ENCODE results near the gene ENTHD1. TPM values are rescaled to one million over a fixed set of nuclear protein-coding genes. Genes with fewer than 3 reads are reported as not detected.

ENTHD1 gene
- polyA plus RNA-seq, 1 donor from 2014 or later, result not detected

GRCh38 chr22:39806109-39806508 lies 87.5 kb downstream of the ENTHD1 start:
- H3K4me3 ChIP-seq (ENCODE audit: low read length), result no peak overlapping the region
- H3K27ac ChIP-seq (ENCODE audit: low read length), result no peak overlapping the region
- H3K36me3 ChIP-seq (ENCODE audit: insufficient read depth, low read length), result no peaks in the 10 kb centered on the region
- no peaks in the 10 kb centered on the region for H4K20me1 ChIP-seq (ENCODE audit: insufficient read depth)
- no peak overlapping the region for H3K4me2 ChIP-seq (ENCODE audit: low read length)
- H3F3A ChIP-seq (ENCODE audit: insufficient read depth, low read length, poor library complexity, severe bottlenecking), result no peaks in the 10 kb centered on the region
- H3K9me3 ChIP-seq (ENCODE audit: low read length), result no peaks in the 10 kb centered on the region
- H3K9ac ChIP-seq (ENCODE audit: low read length), result no peak overlapping the region
- H3K27me3 ChIP-seq (ENCODE audit: insufficient read depth, low read depth, low read length), result no peaks in the 10 kb centered on the region
- no peaks in the 10 kb centered on the region for H3K9me2 ChIP-seq (ENCODE audit: insufficient read depth, low read length)
- no peak overlapping the region for H2AFZ ChIP-seq (ENCODE audit: low read depth, low read length)
- H3K79me2 ChIP-seq (replicated peaks; ENCODE audit: insufficient read depth, low read length), result no peaks in the 10 kb centered on the region
- TF ChIP-seq CTCF (IDR thresholded peaks at IDR 0.05; ENCODE audit: poor library complexity, severe bottlenecking), result no peak
- TF ChIP-seq MXI1 (conservative IDR thresholded peaks at IDR 0.05; ENCODE audit: poor library complexity, severe bottlenecking), result no peak
- TF ChIP-seq EZH2 (IDR thresholded peaks at IDR 0.05; ENCODE audit: borderline replicate concordance, insufficient read depth, low read length, poor library complexity, severe bottlenecking), result no peak
- TF ChIP-seq POLR2AphosphoS5 (IDR thresholded peaks at IDR 0.05), result no peak
- TF ChIP-seq RAD21 (conservative IDR thresholded peaks at IDR 0.05), result no peak
- TF ChIP-seq TAF1 (IDR thresholded peaks at IDR 0.05; ENCODE audit: low read depth), result no peak
- TF ChIP-seq REST (IDR thresholded peaks at IDR 0.05; ENCODE audit: borderline replicate concordance), result no peak
- no peak for TF ChIP-seq EP300 (conservative IDR thresholded peaks at IDR 0.05; ENCODE audit: poor library complexity, severe bottlenecking)
- no peak for TF ChIP-seq SMC3 (conservative IDR thresholded peaks at IDR 0.05; ENCODE audit: poor library complexity)

GRCh38 chr22:39805117-39805516 lies 88.4 kb downstream of the ENTHD1 start:
- Histone ChIP-seq H3K27ac (ENCODE audit: low read length) (no peak overlapping the region), H2AFZ (ENCODE audit: low read depth, low read length) (no peak overlapping the region), H3K9me2 (ENCODE audit: insufficient read depth, low read length) (no peaks in the 10 kb centered on the region), H3K9me3 (ENCODE audit: low read length) (no peaks in the 10 kb centered on the region), H3K4me3 (ENCODE audit: low read length) (no peak overlapping the region), H3K36me3 (ENCODE audit: insufficient read depth, low read length) (no peaks in the 10 kb centered on the region), H3K4me2 (ENCODE audit: low read length) (no peak overlapping the region), H3F3A (ENCODE audit: insufficient read depth, low read length, poor library complexity, severe bottlenecking) (no peaks in the 10 kb centered on the region), H3K9ac (ENCODE audit: low read length) (no peak overlapping the region), H3K27me3 (ENCODE audit: insufficient read depth, low read depth, low read length) (no peaks in the 10 kb centered on the region), H4K20me1 (ENCODE audit: insufficient read depth) (no peaks in the 10 kb centered on the region), H3K79me2 (replicated peaks; ENCODE audit: insufficient read depth, low read length) (no peaks in the 10 kb centered on the region)
- no peak for TF ChIP-seq MXI1 (conservative IDR thresholded peaks at IDR 0.05; ENCODE audit: poor library complexity, severe bottlenecking)

DNA sequence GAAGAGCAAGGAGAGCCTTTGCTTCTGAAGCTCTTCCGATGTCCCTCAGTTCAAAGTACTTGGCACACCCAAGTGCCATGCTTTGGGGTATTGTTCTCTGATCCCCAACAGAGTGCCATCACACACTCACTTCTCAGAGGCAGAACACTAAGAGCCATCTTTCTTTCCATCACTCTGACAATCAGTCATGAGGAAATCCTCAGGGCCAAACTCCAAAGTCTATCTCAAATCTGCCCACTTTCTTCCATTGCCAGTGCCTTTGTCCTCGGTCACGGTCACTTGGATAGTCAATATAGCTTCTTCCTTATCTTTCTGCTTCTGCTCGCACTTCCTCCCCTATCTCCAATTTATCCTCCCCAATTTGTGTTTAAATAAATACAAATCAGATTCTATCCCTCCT lies 90.9 kb downstream of the ENTHD1 start:
- Histone ChIP-seq H3K27me3 (ENCODE audit: insufficient read depth, low read depth, low read length) (no peaks in the 10 kb centered on the region), H2AFZ (ENCODE audit: low read depth, low read length) (no peak overlapping the region), H4K20me1 (ENCODE audit: insufficient read depth) (no peaks in the 10 kb centered on the region), H3F3A (ENCODE audit: insufficient read depth, low read length, poor library complexity, severe bottlenecking) (no peaks in the 10 kb centered on the region), H3K4me2 (ENCODE audit: low read length) (no peak overlapping the region), H3K36me3 (ENCODE audit: insufficient read depth, low read length) (no peaks in the 10 kb centered on the region), H3K9me2 (ENCODE audit: insufficient read depth, low read length) (no peaks in the 10 kb centered on the region), H3K9me3 (ENCODE audit: low read length) (peaks cover 7% of the 10 kb centered on the region), H3K9ac (ENCODE audit: low read length) (no peak overlapping the region), H3K4me3 (ENCODE audit: low read length) (no peak overlapping the region), H3K79me2 (replicated peaks; ENCODE audit: insufficient read depth, low read length) (no peaks in the 10 kb centered on the region), H3K27ac (ENCODE audit: low read length) (no peak overlapping the region)
- TF ChIP-seq CTCF (IDR thresholded peaks at IDR 0.05; ENCODE audit: poor library complexity, severe bottlenecking) (no peak), EZH2 (IDR thresholded peaks at IDR 0.05; ENCODE audit: borderline replicate concordance, insufficient read depth, low read length, poor library complexity, severe bottlenecking) (no peak), REST (IDR thresholded peaks at IDR 0.05; ENCODE audit: borderline replicate concordance) (no peak), SMC3 (conservative IDR thresholded peaks at IDR 0.05; ENCODE audit: poor library complexity) (no peak), TAF1 (IDR thresholded peaks at IDR 0.05; ENCODE audit: low read depth) (no peak), RAD21 (conservative IDR thresholded peaks at IDR 0.05) (no peak), MXI1 (conservative IDR thresholded peaks at IDR 0.05; ENCODE audit: poor library complexity, severe bottlenecking) (no peak), EP300 (conservative IDR thresholded peaks at IDR 0.05; ENCODE audit: poor library complexity, severe bottlenecking) (no peak), POLR2AphosphoS5 (IDR thresholded peaks at IDR 0.05) (no peak)
